Right kidney (tissue), 1 donor: ENCODE data around the gene SC5D.
A peak's percentile ranks its signal among the peaks of the same experiment; 100 is the strongest.

Experiments used
- DNase-seq: peaks from one replicate; pipeline ENCODE4 v3.0.0-alpha.2; 2016

Gene SC5D

DNA sequence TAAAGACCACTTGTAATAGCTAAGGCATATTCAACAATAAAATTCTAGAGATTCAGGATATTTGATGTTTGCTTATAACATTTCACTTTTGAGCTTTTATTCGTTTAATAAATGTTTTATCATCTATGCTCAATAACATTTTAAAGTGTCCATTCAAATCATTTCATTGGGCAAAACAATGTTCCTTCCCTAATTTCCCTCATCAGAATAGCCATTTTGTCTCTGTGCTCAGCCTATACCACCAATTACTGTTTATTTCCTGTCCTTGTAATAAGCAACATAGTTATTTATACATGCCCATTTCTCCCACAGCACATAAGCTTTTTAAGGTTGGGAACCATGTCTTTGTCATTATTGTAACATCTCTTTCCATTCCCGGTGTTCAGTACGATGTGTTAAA lies 1.3 kb upstream of the SC5D start:
- DNase-seq, result no peak

- DNase-seq, result no peak
These were observed 576 bp upstream of the SC5D start for GRCh38 chr11:121291896-121292494.

DNA sequence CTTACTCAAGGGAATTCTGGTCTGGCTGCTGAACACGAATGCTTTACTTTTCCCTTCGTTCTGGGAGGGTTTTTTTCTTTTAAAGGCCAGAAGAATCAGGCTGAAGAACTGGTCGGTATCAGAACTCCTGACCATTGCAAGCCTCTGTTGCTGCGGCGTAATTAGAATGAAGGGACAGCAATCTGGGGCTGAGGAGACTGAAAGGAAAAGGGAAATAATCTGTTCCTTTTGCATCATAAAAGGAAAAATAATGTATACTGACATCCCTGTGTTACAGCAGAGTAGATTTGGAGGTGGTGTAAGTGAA lies 670 bp downstream of the SC5D start:
- no peak for DNase-seq

DNA sequence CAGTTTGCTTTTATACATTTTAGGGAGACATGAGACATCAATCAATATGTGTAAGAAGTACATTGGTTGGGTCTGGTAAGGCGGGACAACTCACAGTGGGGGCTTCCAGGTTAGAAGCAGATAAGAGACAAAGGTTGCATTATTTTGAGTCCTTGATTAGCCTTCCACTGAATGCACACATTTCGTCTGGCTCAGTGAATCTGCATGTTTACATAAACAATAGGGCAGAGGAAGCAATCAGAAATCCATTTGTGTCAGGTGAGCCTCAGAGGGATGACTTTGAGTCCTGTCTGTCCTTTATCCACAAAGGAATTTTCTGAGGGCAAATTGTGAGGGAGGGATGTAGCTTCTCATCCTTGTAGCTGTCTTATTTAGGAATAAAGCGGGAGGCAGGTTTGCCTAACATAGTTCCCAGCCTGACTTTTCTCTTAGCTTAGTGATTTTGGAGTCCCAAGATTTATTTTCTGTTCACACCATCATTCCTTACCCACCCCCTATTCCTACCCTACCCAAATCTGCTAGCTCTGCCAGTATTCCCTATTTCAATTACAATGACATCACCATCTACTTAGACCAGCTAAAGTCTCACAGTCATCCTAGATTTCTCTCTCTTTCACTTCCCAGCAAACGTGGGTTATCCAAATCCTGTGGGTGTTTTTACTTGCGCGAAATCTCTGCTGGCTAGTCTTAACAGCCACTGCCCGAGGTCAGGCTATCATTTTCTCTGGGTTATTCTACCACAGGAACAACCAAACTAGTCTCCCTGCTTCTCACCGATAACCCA lies 2.9 kb downstream of the SC5D start:
- DNase-seq, result no peak

- DNase-seq, result no peak
These were observed 5.3 kb downstream of the SC5D start for GRCh38 chr11:121297872-121298271.

GRCh38 chr11:121298774-121299173 lies 6.2 kb downstream of the SC5D start:
- DNase-seq, result no peak

DNA sequence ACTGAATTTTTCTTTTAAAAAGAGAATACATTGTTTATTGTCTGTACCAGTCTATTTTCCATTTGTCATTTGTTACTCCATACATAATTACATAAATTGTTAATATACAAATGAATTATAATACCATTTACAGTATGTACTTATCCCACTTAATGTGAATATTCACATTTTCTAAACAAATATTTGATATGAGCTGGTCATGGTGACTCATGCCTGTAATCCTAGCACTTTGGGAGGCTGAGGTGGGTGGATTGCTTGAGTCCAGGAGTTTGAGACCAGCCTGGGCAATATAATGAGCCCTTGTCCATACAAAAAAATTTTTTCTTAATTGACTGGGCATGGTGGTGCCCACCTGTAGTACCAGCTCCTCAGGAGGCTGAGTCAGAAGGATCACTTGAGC lies 6.8 kb downstream of the SC5D start:
- DNase-seq, result no peak

DNA sequence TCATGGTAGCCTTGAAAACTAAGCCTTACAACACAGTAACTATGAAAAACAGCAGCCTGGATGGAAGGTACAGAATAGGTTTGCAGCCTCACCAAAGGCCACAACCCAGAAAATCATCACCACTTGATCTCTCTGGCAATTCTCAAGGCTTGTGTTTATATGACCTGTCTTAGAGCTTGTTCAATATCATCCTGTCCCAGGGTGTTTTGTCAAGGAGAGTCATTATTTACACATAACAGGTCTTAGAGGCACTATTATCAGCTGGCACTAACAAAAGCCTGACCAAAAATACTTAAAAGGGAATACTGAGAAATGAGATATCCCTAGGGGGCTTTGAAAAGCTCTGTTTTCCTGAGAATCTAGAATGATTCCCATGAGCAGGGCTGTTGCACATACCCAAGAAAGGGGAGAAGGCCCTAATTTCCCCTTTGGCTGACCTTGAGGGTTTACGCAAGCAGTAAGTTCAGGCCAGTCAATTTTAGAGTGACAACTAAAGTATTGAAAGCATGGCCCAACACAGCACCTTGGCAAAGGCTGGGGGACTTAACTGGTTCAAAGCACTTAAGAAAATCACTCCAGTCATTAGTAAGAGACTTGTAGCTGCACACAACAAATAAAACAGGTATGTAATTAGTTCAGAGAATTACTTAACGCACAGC lies 7.9 kb downstream of the SC5D start:
- DNase-seq, result no peak

DNA sequence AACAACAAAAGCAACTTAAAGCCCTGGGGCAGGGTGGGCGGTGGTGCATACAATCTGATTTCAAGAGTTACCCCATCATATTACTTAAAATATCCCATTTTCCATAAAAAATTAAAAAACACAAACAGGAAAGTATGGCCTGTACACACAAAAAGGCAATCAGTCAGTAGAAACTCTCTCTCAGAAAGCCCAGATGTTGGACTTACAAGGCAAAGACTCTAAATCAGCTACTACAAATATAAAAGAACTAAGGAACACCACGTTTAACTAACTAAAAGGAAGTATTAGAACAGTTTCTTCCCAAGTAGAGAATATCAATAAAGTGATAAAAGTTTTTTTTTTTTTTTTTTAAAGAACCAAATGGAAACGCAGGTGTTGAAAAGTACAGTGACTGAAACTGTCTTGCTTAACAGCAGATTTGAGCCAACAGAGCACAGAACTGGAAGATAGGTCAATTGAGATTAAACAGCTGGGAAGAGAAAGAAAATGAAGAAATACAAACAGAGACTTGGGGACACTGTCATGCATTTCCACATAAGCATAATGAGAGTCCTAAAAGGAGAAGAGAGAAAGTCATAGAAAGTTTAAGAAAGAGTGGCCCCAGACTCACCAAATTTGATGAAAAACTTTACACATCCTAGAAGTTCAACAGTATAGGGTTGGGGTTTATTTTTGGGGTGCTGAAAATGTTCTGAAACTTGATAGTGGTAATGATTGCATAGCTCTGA lies 8.6 kb downstream of the SC5D start:
- DNase-seq, result no peak

DNA sequence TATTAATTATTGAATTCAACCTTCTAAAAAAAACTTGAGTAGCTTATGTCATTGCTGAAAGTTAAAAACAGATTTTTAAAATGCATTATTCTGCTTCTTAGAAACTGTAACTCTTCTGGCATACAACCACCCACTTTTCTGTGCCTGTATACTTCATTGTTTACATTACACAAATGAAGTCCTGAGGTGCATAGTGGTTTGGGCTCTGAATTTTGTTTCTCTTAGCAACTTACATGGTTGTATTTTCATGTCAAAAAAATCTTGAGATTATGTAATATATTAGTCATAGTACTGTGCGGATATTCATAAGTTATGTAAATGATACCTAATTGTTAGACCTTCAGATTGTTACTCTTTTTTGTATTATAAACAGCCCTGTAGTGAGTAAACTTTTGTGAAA lies 12.2 kb downstream of the SC5D start:
- no peak for DNase-seq

DNA sequence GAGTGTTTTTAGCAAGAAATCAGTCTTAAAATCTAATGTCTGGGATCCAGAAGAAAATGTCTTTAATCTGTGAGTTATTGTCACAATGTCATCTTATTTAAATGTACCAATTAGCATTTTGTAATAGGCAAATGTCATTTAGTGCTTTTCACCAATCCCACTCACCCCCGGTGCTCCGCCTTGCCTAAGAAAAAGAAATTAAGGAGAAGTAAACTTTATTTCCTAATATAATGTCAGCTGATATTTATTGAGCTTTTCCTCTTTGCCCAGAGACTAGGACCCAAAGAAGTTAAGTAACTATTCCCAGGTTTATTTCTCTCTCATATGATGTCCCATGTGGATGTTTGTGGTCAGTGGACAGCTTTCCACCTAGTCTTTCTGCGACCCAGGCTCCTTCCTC lies 16.2 kb downstream of the SC5D start:
- no peak for DNase-seq

DNA sequence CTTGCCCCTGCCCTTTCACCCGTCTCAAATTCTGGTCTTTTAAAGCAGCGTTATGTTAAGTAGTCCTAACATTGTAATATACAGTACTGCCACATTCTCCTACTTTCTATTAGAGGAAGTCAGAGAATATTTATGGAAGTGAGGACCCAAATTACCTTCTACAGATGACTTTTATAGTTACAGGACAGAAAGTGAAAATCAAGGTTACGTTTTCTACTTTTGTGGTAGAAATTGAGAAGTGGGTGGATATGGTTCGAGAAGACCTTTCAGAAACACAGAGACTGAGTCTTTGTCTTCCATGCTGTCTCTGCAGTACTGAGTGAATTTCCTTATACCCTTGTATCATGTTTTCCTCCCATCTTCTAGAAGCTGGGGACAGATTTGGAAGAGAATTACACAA lies 17.1 kb downstream of the SC5D start:
- no peak for DNase-seq

DNA sequence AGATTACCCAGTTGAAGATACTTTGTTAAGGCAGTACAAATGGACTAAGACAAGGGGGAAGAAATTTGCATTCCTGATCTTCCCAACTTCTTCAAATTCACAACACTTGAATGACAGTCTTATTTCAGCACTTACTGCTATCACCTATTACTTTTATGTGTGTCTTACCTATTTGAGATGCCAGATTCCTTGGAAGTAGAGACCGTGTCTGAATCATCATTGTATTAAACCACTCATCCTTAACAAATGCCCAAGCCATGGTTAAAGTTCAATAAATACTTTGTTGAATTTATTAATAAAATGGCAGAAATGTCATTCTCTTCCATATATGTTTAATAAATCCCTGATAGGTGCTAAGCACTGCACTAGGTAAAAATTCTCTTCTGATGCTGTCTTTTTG lies 18.3 kb downstream of the SC5D start:
- no peak for DNase-seq

DNA sequence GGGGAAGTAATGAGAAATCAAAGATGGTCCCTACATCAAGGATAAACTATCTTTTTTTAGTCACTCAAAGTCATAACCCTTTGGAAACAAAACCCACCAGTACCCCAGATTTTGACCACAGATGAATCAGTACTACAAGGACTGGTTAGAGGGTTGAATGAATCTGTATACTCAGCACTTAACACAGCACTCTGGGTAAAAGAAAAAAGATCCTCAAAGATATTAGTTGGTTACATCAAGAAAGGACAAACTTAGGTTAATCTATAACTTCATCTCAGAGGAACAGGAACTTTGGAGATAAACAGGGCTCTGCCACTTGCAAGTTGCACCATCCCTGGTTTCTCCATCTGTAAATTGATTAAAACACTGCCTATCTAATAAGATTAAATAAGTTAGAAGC lies 18.8 kb downstream of the SC5D start:
- DNase-seq, result no peak

GRCh38 chr11:121312483-121312882 lies 19.9 kb downstream of the SC5D start:
- DNase-seq, result no peak

DNA sequence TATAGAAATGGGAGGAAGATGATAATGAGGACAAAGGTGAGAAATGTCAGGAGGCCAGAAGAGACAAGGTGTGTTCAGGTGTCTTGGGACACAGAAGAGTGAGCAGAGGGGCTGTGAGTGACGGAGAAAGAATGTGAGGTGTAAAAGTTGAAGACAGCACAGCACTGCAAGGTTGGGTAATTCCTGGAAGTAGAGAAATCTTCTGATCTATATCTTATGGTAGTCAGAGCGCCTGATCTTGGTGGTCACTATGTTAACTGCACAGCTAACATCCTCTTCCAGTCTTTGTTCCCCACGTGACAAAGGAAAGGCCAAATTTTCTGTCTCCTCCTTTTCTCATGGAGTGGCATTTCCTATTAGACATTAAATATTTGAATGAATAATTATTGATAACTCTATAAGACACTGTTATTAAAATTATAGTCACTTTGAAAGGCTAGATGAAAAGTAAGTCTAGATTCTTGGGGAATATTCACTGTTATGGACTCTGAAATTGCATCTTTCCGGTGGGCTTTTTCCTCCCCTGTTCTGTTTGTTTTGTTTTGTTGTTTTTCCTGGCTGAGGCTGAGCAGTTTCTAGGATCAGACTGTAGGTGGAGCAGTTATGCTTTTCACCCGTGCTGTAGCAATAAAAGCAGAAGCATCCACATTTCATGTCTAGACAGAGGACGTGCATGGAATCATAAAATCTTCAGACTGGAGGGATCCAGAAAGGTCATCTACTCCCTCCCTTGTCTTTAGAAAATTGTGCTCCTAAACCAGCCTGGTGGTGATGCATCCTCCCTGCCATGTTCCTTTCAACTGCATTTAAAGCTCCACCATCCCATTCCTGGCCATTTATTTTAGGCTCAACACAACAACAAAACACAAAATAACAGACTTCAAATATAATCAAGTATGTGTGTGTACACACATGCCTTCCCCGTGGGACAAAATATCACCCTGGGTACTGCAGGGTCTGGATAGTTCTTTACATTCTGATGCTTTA lies 26.6 kb downstream of the SC5D start:
- peak; percentile 29 for DNase-seq

DNA sequence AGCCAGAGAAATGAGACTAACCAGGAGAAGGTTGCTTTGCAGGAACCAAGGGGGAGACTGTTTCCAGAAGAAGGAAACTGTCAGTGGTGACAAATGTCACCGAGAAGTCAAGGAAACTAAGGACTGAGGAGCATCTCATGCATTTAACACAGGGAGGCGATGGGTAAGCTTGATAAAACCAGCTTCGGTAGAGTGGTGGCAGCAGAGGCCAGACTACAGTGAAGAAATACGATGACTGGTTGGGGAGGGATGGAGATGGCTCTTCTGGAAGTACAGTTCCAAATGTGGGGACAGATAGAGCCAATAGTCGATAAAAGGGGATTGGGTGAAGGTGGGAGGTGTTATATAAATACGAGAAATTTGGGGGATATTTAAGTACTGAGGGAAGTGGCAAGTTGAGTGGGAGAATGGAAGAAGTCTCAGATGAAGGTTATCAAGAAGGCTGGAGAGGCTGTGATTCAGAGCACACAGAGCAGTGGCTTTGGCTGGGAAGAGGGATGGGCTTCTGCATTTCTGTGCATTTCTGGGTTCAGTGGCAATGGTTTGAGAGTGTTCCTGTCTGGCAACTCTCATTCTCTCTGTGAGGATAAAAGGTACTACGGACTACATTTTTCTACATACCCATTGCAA lies 29.2 kb downstream of the SC5D start:
- DNase-seq, result peak; percentile 17

- no peak for DNase-seq
These were observed 30.6 kb downstream of the SC5D start for GRCh38 chr11:121323046-121323607.

GRCh38 chr11:121326230-121326629 lies 33.7 kb downstream of the SC5D start:
- DNase-seq, result no peak

- DNase-seq, result no peak
These were observed 35.0 kb downstream of the SC5D start for GRCh38 chr11:121327553-121327952.
